Retina (tissue), 1 donor: ENCODE data around the gene CASS4.

Experiments
- DNase-seq: peaks from one replicate; pipeline ENCODE4 v3.0.0-alpha.2; 2016

Gene CASS4

GRCh38 chr20:56447227-56447626 is 35.2 kb downstream of the CASS4 start:
- no peak for DNase-seq

- no peak for DNase-seq
Measured at GRCh38 chr20:56449459-56449858, 37.4 kb downstream of the CASS4 start.

- no peak for DNase-seq
Measured at GRCh38 chr20:56451056-56451765, 39.2 kb downstream of the CASS4 start.

- no peak for DNase-seq
Measured at GRCh38 chr20:56453352-56453751, 41.3 kb downstream of the CASS4 start.

GRCh38 chr20:56454754-56455153 is 42.7 kb downstream of the CASS4 start:
- DNase-seq = no peak

- no peak for DNase-seq
Measured at GRCh38 chr20:56458206-56458821, 46.3 kb downstream of the CASS4 start.

- DNase-seq = no peak
Measured at GRCh38 chr20:56460459-56460858, 48.4 kb downstream of the CASS4 start.

- no peak for DNase-seq
Measured at GRCh38 chr20:56461576-56461975, 49.5 kb downstream of the CASS4 start.

- no peak for DNase-seq
Measured at GRCh38 chr20:56463428-56463827, 51.4 kb downstream of the CASS4 start.

GRCh38 chr20:56465997-56466396 is 53.9 kb downstream of the CASS4 start:
- no peak for DNase-seq

- no peak for DNase-seq
Measured at GRCh38 chr20:56467968-56468315, 55.9 kb downstream of the CASS4 start.

- peak; percentile 99 for DNase-seq
Measured at GRCh38 chr20:56468316-56469076, 56.4 kb downstream of the CASS4 start, which contains the start of gene RTF2. RTF2 (plus strand) TSS chr20:56468627; CDS start chr20:56468698, 71 bp downstream.

GRCh38 chr20:56469077-56469449 is 57.0 kb downstream of the CASS4 start:
- DNase-seq = no peak

GRCh38 chr20:56483970-56484369 is 71.9 kb downstream of the CASS4 start:
- no peak for DNase-seq

- no peak for DNase-seq
Measured at GRCh38 chr20:56487216-56487615, 75.2 kb downstream of the CASS4 start.

- DNase-seq = no peak
Measured at GRCh38 chr20:56488566-56488965, 76.5 kb downstream of the CASS4 start.

GRCh38 chr20:56501116-56501515 is 89.1 kb downstream of the CASS4 start:
- no peak for DNase-seq

- no peak for DNase-seq
Measured at GRCh38 chr20:56503916-56504315, 91.9 kb downstream of the CASS4 start.

- no peak for DNase-seq
Measured at GRCh38 chr20:56504373-56505005, 92.4 kb downstream of the CASS4 start.

GRCh38 chr20:56506103-56506502 is 94.0 kb downstream of the CASS4 start:
- no peak for DNase-seq
